DMS53 treated with DMSO at 0.1 percent for 48 hours (cell line): ENCODE results near the gene OVCA2.
"Not testable (repeated sequence)": the region's sequence is repeated elsewhere in the genome, so short reads cannot be mapped to it uniquely, and the experiment has no call there.

Experiments used
- DNase-seq: peaks from one replicate; lab custom pipeline; 2025; ENCODE audit not compliant: unreplicated experiment; lab: John Stamatoyannopoulos, UW

Gene OVCA2

DNA sequence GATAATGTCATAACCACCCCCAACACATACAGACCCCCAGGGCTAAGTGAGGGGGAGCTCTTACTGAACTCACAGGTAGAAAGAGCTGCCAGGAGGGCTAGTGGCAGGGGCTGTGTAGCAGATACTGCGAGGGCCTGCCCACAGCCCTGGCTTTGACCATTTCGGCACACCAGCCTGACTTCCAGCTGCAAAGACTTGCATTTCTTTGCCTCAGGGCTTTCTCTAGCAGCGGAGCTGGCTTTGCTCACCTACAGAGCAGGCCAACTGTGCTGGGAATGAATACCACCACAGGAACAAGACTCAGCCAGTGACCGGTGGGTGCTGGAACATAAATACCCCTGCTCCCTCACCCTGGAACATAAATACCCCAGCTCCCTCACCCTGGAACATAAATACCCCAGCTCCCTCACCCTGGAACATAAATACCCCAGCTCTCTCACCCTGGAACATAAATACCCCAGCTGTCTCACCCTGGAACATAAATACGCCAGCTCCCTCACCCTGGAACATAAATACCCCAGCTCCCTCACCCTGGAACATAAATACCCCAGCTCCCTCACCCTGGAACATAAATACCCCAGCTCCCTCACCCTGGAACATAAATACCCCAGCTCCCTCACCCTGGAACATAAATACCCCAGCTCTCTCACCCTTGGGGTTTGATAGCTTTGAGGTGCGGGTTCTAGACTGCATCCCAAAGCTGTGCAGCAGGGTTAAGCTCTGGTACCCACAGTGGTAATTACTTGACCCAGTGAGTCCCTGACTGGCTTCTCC, 28.4 kb upstream of the OVCA2 start:
- DNase-seq: not testable (repeated sequence)

DNA sequence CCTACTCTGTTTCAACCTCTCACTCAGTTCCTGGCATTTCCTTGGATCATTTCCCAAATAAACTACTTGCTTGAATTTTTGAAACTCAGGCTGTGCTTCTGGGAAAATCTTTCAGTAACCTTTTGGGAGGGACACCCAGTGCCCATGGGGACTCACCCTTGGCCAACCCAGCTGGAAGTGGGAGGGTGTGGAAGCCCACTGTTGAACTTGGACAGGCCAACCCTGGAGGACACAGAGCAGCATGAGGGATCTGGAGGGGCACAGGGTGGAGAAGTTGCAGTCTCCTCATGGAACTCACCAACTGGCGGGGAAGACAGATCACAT, 27.9 kb upstream of the OVCA2 start:
- DNase-seq: no peak

DNA sequence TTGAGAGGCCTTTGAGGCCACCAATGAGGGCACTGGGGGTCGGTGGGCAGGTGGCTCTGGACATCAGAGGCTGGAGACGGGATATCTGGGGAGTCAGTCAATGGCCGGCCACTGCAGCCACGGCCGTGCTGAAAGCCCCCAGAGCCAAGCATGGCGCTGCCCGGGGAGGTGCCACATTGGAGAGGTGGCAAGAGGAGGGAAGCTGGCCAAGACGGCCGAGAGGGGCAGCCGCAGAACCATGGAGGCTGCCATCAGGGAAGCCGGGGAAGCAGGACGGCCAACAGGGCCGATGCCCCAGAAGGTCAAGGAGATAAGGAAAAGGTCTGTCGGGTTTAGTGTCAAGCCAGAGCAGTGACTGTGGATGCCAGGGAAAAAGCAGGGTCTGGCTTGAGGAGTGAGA, 26.5 kb upstream of the OVCA2 start:
- DNase-seq: no peak

DNA sequence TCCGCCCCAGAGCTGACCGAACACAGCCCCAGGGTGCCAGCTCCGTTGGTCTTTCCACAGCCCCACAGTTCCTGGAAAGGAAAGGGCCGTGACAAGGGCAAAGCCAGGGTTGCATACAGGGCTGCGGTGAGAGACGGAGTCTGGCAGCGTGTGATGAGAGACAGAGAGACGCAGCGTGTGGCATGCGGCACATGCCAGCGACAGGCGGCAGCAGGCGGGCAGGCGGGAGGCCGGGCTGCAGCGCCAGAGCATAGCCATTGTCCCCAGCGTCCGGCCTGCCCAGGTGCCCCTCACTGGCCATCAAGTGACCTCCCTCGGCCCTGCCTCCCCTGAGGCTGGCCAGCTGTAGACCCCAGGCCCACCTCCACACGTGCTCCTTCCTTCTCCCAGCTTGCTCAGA, 25.3 kb upstream of the OVCA2 start:
- no peak for DNase-seq

DNA sequence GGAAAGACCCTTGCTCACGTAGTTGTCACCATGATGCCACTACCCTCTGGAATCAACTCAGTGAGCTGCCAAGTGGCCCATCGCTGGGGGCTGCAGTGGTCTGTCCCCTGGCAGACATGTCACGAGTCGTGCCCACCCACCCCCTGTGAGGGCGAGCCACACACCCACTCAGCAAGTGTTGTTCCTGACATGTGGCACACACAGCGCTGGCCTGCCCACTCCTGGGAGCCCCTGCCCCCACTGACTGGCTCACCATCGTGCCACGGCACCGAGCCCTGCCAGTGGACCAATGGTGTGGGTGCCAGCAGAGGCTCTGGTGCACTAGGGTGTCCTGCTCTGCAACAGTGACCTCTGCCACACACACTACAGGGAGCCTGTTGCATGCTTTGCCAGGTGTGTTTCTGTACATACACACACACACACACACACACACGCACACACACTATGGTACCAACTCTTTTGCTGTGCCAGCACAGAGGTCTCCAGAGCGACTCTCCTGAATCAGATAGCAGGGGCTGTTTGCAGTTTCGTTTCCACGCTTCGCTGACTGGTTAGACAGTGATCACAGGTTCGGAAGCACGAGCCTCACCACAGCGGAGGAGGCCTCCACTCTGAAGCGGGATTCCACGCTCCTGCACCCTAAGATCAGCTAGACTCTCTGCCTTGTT, 24.4 kb upstream of the OVCA2 start:
- no peak for DNase-seq

DNA sequence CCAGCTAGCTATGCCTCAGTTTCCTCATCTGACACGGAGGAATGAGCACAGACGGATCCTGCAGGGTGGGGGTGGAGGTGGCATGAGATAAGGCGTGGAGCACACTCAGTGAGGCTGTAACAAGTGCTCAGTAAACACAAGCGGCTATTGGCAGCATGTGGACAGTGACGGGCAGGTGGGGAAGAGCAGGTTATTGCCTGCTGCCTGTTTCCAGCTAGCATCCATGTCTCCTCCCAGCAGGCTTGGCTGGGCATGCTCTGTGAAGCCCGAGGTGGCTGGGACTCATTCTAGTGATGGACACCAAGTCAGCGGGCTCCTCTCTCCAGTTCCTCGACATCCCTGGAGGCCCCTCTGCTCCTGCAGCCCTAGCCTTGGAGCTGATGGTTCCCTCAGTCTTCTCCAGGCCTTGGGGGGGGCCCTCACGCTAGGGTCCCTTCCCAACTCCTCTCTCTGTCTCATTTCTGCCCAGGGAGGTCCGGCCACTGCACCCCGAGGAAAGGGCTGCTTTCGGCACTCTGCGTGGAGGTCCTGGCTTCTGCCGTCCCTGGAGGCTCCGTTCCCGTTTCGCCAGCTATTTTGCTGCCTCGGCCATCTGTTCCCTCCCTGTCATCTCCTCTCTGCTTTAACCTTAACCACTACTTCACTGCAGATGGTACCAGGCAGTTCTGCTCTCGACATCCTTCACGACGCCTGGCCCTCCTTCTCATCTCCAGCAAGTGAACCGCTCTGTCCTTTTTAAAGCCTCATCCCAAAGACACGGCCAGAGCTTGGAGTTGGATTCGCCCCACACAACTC, 22.9 kb upstream of the OVCA2 start:
- DNase-seq: peak; percentile 65

DNA sequence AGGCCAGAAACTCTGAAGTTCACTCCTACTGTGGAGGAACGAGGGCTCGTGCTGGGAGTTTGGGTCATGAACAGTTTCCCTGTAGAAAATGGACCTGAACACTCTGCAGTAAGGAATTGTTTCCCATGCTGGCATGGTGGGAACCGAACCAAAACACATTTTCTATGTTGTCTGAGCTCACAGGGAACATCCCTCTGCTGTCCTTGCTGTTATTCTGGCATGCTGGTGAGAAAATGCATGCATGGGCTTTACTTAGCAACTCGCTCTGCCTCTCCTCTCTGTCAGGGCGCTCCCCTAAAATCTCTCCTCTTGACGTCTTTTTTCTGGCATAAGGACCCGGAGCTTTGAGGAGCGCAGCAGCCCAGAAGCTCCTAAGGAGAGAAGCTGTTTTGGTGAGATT, 22.1 kb upstream of the OVCA2 start:
- DNase-seq: no peak

DNA sequence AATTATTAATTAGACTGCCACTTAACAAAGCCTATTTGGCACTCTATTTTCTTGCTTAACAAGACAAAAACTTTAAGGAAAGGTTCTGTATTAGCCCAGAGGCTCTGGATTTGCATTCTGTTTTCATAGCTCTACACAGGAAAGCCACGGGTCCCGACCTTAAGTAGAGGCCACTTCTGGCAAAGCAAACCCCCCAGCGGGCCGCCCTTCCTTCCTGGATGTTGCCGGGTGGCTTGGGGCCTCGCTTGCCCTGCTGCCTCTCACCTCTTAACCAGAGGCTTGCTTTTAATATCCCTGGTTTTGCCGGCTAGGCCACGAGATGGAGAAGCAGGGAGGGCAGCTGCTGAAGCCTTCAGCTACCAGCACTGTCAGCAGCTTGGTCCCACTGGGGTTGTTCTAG, 21.1 kb upstream of the OVCA2 start:
- DNase-seq: no peak

DNA sequence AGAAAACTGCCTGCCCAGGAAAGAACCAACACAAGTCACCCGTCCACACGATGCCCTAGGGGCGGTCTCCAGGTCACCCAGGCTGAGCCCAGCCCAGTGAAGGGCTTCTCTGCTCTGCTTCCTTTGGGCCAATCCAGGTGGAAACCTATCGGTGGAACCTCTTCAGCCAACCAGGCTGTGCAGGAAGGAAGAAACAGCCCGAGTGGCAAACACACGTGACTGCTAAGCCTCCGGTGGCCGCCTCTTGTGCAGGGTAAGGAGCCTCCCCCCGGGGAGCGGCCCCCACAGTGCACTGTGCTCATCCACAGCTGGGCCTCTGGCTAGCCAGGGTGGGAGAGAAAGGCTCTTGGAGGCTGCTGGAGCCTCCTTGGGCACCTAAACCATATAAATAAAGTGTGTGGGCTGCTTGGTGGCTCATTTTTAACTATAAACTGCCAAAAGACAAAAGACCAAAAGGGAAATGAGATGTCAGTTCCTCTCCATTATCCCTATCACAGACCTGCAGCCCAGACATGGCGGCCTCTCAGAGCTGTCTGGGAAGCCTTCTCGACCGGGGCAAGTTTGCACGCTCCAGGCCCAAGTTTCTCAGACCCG, 19.1 kb upstream of the OVCA2 start:
- no peak for DNase-seq

DNA sequence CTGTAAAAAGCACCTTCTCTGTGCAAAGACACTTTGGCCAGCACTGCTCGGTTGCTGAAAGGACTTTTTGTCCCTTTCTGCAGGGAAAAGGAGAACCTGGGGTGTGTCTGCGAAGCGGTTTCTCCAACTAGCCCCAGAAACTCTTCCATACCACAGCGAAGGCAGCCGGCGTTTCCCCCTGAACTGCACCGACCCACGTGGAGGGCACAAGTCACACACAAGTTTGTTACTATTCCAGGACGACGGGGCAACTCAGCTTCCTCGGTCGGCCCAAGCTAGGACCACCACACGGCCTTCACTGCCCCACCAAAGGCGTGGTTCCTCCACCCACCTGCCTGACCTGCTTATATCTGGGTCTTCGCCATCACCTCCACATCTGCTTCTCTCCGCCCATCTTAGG, 18.6 kb upstream of the OVCA2 start:
- DNase-seq: no peak

DNA sequence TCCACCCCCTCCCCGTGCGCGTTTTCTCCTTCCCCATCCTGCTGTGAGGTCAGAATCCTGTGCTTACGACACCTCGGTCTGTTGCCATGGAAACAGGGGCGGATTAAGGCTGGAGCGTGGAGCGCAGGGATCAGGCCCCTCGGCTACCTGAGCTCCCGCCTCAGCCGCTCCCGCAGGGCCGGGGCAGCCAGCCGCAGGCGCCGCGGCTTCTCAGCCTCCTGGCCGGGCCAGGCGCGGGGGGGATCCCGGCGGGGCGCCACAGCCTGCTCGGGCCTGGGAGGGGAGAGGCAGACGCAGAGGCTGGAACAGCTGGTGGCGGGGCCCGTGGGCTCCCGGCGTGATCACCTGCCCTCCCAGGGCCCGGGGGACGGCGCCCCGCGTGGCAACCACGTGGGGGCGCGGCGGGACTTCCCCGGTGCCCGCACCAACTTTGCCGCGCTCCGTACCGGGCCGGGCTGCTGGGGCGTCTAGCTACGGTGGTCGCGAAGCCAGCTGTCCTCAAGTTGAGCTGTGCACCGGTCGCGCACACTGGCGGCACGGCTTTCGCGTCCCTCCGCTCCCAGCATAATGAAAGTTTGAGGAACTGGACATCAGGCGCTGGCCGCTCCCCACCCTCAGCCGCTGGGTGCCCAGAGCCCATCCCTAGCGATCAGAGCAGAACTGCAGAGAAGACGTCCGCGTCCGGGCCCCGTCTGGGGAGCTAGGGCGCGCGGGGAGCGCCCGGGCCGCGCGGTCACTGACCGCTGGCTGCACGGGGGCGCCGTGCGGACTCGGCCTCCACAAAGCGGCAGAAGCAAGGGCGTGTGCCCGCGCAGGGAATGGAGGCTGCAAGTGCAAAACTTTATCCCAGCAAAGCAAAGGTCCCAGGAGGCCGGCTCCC, 17.9 kb upstream of the OVCA2 start:
- peak; percentile 6 for DNase-seq

DNA sequence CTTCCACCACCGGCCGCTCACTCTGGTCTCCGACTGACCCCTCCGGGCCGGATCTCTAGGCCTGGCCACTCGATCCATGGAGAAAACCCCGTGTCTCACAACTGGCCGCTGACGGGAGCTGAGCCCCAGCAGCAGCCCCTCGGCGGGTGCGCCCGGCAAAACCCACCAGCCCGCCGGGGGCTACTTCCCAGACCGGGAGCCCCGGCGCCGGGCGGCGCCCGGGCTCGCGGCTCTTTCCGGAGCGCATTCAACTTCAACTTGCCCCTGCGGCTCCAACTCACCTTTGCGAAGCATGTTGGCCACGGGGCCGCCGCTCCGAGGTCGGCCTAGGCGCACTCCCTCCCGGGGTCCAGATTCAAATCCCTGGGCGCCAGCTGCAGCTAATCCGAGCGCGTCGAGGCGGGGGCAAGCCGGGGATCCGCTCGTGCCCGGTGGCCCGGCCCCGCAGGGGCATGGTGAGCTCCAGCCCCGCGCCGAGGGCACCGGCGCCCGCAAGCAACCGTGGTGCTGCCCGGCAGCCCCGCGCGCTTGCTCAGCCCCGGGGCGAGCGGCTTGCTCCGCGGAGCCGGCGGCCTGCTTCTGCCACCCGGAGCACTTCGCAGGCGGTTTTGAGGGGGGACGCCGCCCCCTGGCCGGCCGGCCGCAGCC, 17.1 kb upstream of the OVCA2 start:
- no peak for DNase-seq

DNA sequence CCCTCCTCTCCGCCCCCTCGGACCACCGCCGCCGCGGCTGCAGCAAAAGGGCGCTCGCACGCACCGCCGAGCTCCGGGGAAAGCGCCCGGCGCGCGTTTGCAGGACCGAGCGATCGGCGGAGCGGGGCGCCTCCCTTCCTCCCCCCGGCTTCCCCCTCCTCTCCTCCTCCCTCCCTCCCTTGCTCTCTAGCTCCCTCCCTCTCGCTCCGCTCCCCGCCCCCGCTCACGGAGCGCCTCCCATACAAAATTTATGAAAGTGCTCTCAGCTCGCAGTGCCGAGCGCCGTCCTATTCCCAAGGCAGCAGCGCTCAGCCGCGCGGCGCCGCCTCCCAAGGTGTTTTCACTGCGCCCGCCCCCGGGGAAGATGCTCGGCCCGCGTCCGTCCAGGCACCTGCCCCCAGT, 16.6 kb upstream of the OVCA2 start, which contains the start of gene RTN4RL1:
Gene RTN4RL1 (minus strand): TSS at position 115 of the 402 bp plus-strand sequence. CDS start 469 bp downstream, outside the sequence.
- DNase-seq: no peak

DNA sequence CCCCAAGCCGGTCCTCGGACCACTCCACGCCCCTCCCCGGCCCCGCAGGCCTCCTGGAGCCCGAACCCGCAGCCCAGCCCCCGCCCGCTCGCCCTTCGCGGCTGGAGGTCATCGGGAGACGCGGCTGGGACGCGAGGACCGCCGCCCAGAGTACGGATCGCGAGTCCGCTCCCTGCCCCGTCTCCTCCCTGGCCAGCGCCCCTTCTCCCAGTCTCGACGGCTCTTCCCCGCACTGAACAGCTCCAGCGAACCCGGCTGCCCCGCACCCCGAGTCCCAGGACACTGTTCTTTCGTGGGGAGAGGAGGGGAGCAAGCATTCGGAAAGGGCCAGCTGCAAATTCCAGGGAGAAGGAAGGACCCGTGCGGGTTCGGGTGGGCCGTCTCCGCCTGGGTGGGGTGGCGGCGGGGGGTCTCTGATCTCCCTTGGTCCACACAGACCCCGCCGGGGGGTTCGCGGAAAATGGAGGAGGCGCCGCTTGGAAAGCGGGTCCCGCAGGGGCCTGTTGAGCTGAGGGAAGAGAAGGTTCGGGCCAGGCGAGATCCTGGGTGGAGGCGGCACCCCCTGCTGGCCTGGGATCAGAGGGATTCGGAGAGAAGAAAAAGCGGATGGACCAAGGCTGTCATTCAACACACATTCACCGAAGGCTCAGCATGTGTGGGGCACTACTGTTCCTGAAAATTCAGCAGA, 16.1 kb upstream of the OVCA2 start:
- peak; percentile 28 for DNase-seq

DNA sequence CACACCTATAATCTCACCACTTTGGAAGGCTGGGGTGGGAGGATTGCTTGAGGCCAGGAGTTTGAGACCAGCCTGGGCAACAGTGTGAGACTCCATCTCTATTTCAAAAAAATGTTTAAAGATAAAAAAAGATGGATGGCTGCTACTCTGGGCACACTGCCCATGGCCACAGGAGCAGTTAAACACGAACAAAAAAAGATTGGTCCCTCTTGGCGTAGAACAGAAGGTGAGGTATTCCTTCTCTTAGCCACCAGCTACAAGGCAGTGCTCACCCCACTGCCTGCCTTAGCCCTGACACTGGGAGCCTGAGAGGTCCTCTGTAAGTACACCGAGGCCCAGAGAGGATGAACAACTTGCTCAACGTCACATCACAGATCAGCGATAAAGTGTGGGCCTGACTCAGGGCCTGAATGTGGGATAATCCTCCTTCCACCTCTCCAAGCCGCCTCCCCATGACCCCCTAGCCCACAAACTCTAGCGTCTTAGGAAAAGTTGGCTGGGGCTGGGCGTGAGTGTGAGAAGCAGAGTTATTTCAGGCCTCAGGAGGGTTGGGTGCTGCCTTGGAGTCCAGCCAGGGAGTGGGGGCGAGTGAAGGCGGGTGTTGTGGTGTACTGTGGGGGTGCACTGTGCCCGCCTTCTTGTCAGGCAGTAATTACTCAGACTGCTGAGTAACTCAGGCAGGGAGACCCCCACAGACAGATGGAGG, 14.1 kb upstream of the OVCA2 start:
- DNase-seq: no peak

DNA sequence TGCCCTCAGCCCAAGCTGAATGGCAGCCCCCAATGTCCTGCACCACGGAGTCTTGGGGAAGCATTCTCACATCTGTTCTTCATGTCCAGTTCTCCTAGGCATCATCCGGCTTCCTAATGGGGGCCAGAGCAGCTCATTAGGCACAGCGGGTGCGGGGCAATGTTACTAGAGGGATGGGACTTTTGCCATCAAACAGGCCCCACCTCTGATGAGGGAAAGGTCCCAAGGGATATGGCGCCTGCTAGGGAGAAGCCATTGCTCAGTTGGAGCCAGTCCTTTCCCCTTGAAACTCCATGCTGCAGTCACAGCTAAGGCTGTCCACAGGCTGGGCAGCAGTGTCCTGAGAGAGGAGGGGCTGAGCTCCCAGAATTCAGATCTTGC, 13.6 kb upstream of the OVCA2 start:
- no peak for DNase-seq

DNA sequence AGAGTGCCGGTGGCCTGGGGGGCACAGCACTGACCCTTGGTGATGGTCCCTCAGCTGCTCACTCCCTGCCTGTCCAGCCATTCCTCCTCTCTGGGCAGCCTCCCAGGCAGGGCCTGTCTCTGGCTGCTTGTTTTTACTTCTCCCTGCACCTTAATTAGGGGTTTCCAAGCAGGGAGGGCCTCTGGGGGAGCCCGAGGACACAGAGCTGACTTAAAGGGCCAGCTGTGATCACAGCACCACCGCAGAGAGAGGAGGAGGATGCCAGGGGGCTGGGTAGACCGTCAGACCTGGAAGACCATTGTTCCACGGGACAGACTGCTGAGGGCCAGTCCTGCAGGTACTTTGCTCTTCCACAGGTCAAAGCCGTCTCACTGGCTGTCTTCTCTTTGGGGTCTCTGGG, 13.1 kb upstream of the OVCA2 start:
- DNase-seq: no peak

DNA sequence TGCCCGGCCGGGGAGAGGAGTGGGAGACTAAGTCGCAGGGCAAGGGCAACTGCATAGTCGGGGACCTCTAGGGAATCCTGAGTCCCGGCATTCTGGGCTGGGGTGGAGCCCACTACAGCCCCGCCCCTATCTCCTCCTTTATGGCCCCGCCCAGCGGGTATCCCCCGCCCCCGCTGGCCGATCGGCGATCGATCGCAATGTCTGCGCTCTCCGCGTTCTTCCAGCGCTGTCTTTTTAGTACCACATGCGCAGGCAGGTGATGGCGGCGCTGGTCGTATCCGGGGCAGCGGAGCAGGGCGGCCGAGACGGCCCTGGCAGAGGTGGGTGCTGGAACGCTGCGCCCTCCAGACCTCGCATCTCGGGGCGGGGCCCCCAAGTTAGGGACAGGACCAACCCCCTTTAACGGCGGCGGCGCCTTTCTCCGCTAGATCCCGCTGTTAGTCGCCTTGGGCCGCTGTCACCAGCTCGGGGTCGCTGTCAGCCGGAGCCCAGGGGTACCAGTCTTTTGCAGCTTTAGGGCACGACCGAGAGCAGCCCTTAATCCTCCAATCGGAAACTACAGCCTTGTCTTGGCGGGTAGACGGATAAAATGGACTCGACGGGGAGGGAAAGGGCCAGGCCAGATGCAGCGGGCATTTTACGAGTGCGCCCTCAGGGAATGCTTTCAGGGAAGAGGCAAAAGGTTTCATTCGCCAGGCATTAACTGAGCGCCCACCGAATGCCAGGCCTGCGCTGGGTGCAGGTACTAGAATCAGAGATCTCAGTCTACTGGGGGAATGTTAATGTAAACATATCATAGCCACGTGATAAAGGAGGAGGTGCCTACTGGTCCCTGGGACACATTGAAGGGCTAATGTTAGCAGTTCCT, 11.7 kb upstream of the OVCA2 start, which contains the start of gene DPH1:
Gene DPH1 (plus strand): TSS at position 243 of the 868 bp plus-strand sequence. CDS start 17 bp downstream, at position 260.
- peak; percentile 55 for DNase-seq
